GM12878 (cell line): ENCODE data around the gene GPRC5C. TPM values are rescaled to one million over a fixed set of nuclear protein-coding genes. Genes with fewer than 3 reads are reported as not detected.

ENCODE experiments used
- ATAC-seq: fragments of 200-7000 bp; cut with Tn5 transposase; 3 replicates; pipeline ENCODE4 v1.9.1; 2020; ENCODE audit warnings: mild to moderate bottlenecking, moderate library complexity
- BruUV-seq: library from RNA; stranded (reverse); fragments of 400-500 nt; replicated peaks from 2 replicates; lab custom pipeline; 2021; lab: Mats Ljungman, UMichigan
- CTCF ChIA-PET: fragments of 300-600 bp; sonication (Branson Sonifier 250); formaldehyde crosslinking; extraction: SDS; loops from one replicate; lab custom pipeline; 2021; ENCODE audit warnings: inconsistent platforms; lab: Yijun Ruan, JAX
- POLR2A ChIA-PET: fragments of 350-600 bp; formaldehyde crosslinking; extraction: SDS; loops from one replicate; lab custom pipeline; 2021; ENCODE audit warnings: inconsistent platforms; lab: Charles Lee
- RAD21 ChIA-PET: fragments of 300-600 bp; sonication (Branson Sonifier 250); formaldehyde crosslinking; loops from one replicate; lab custom pipeline; 2023; ENCODE audit warnings: antibody characterized with exemption; ENCODE audit not compliant: unreplicated experiment; lab: Charles Lee
- SMC1A ChIA-PET: fragments of 300-600 bp; sonication (Branson Sonifier 250); formaldehyde crosslinking; loops from one replicate; lab custom pipeline; 2023; ENCODE audit not compliant: unreplicated experiment, uncharacterized antibody; lab: Charles Lee
- DNase-seq: peaks from one replicate; pipeline ENCODE4 v3.0.0-alpha.2; 2011; ENCODE audit warnings: low read depth, low spot score
- FAIRE-seq: peaks from 3 replicates; lab custom pipeline; 2011; peaks lifted over from hg19 to GRCh38; lab: Jason Lieb, UNC
- H2AFZ ChIP-seq: 2 replicates; pipeline ENCODE4 v1.6.0; 2011; ENCODE audit warnings: low read depth, low read length, control low read depth; ENCODE audit not compliant: control insufficient read depth
- H3K27ac ChIP-seq: 2 replicates; pipeline ENCODE4 v1.5.1; 2011; ENCODE audit warnings: control low read depth; ENCODE audit not compliant: control insufficient read depth, insufficient read depth
- H3K27me3 ChIP-seq, 2 experiments: replicated peaks in 1 of 2; 2 replicates each; pipeline versions ENCODE4 v1.6.0 to v1.6.1; 2011; ENCODE audit warnings: low read length in 1 of 2; ENCODE audit not compliant: control insufficient read depth in 2 of 2, insufficient read depth in 2 of 2
- H3K36me3 ChIP-seq, 2 experiments: 2 replicates each; pipeline ENCODE4 v1.5.1; 2011; ENCODE audit warnings: low read length in 1 of 2; ENCODE audit not compliant: control insufficient read depth in 2 of 2, insufficient read depth in 2 of 2
- H3K4me1 ChIP-seq: 2 replicates; pipeline ENCODE4 v1.6.1; 2011; ENCODE audit warnings: mild to moderate bottlenecking, low read length, moderate library complexity, mixed read lengths; ENCODE audit not compliant: control insufficient read depth, insufficient read depth
- H3K4me2 ChIP-seq: 2 replicates; pipeline ENCODE4 v1.6.0; 2011; ENCODE audit warnings: control low read depth; ENCODE audit not compliant: control insufficient read depth, insufficient read depth
- H3K4me3 ChIP-seq: fragments of 200-600 bp; sonication (generic); 2 replicates; pipeline ENCODE4 v1.5.1; 2016
- H3K79me2 ChIP-seq: 2 replicates; pipeline ENCODE4 v1.6.0; 2011; ENCODE audit warnings: low read length; ENCODE audit not compliant: control insufficient read depth, insufficient read depth
- H3K9ac ChIP-seq: 2 replicates; pipeline ENCODE4 v1.8.0; 2011; ENCODE audit warnings: low read length, control low read depth, mixed read lengths; ENCODE audit not compliant: control insufficient read depth, insufficient read depth
- H3K9me3 ChIP-seq: replicated peaks from 3 replicates; pipeline ENCODE4 v1.5.1; 2011; ENCODE audit warnings: mild to moderate bottlenecking, low read length; ENCODE audit not compliant: control insufficient read depth, insufficient read depth
- H4K20me1 ChIP-seq: 2 replicates; pipeline ENCODE4 v1.6.0; 2011; ENCODE audit not compliant: control insufficient read depth, insufficient read depth
- CTCF ChIP-seq, 3 experiments: IDR thresholded peaks in 2 of 3; conservative IDR thresholded peaks in 1 of 3; 2 replicates each; pipeline ENCODE4 v1.5.1; 2011; ENCODE audit warnings: low read depth in 3 of 3, low read length in 3 of 3, mild to moderate bottlenecking in 3 of 3, control low read depth in 2 of 3, moderate library complexity in 2 of 3, inconsistent platforms in 1 of 3, mixed read lengths in 1 of 3; ENCODE audit not compliant: control insufficient read depth in 2 of 3, insufficient read depth in 1 of 3; ENCODE audit errors: extremely low read depth in 1 of 3
- ETV6 ChIP-seq, 2 experiments: fragments of 450-650 bp in 1 of 2; IDR thresholded peaks in 1 of 2; conservative IDR thresholded peaks in 1 of 2; 2 replicates each; pipeline ENCODE4 v1.6.1; 2014; ENCODE audit warnings: antibody characterized with exemption in 1 of 2, borderline replicate concordance in 1 of 2, low read depth in 1 of 2, mild to moderate bottlenecking in 1 of 2, moderate library complexity in 1 of 2
- EZH2 ChIP-seq: IDR thresholded peaks from 2 replicates; pipeline ENCODE4 v1.6.1; 2012; ENCODE audit warnings: low read depth, mild to moderate bottlenecking, control low read depth, inconsistent platforms, low read length, borderline replicate concordance; ENCODE audit not compliant: control insufficient read depth
- LARP7 ChIP-seq: fragments of 450-650 bp; IDR thresholded peaks from 2 replicates; pipeline ENCODE4 v1.6.1; 2017; ENCODE audit warnings: mild to moderate bottlenecking
- RELB ChIP-seq: fragments of 450-650 bp; IDR thresholded peaks from 2 replicates; pipeline ENCODE4 v1.6.1; 2017; ENCODE audit warnings: low read depth, mild to moderate bottlenecking, moderate library complexity
- RUNX3 ChIP-seq: IDR thresholded peaks from 2 replicates; pipeline ENCODE4 v1.6.1; 2012; ENCODE audit warnings: low read length, inconsistent platforms
- SMAD1 ChIP-seq: fragments of 450-650 bp; IDR thresholded peaks from 2 replicates; pipeline ENCODE4 v1.6.1; 2018; ENCODE audit warnings: mild to moderate bottlenecking, low read depth; ENCODE audit not compliant: partially characterized antibody
- SMARCA5 ChIP-seq: fragments of 450-650 bp; IDR thresholded peaks from 2 replicates; pipeline ENCODE4 v1.6.1; 2017; ENCODE audit warnings: mild to moderate bottlenecking
- TCF7 ChIP-seq: IDR thresholded peaks from 2 replicates; pipeline ENCODE4 v1.6.1; 2014; ENCODE audit warnings: antibody characterized with exemption, borderline replicate concordance
- YY1 ChIP-seq: IDR thresholded peaks from 2 replicates; pipeline ENCODE4 v1.6.1; 2011; ENCODE audit warnings: low read depth, mild to moderate bottlenecking, low read length
- ZSCAN29 ChIP-seq: fragments of 450-650 bp; IDR thresholded peaks from 2 replicates; pipeline ENCODE4 v1.6.1; 2017; ENCODE audit warnings: mild to moderate bottlenecking, moderate library complexity
- WGBS: methylation state at CpG from one replicate; pipeline ENCODE4 v1.1.6; 2016; ENCODE audit warnings: low lambda C conversion rate; ENCODE audit not compliant: insufficient replicate concordance, insufficient coverage; ENCODE audit errors: missing lambda C conversion rate; 5-methylcytosine and 5-hydroxymethylcytosine counted together
- in situ Hi-C: fragments of 300-500 bp; cut with MboI; formaldehyde crosslinking; loops from 9 replicates; pipeline ENCODE4 v1.14.3; 2018; ENCODE audit warnings: mixed read lengths
- intact Hi-C: fragments of 100-400 bp; cut with micrococcal nuclease; formaldehyde crosslinking; loops from one replicate; pipeline ENCODE4 v1.14.2; 2022; ENCODE audit not compliant: unreplicated experiment
- polyA plus RNA-seq, 11 experiments: library from polyadenylated mRNA; depleted of rRNA in 4 of 11; unstranded in 6 of 11; stranded (reverse) in 5 of 11; fragments of >200 nt; fragmentation: Nextera tagmentation in 4 of 11; fragmentation: Illumina TruSeq in 1 of 11; extraction: Ambion mirVana in 4 of 11; extraction: Trizol in 1 of 11; gene quantifications; 1 replicate in 1 of 11; 2 replicates in 10 of 11; pipeline versions ENCODE4 v1.2.1 to v1.2.3, GENCODE V29; 2011 to 2016; ENCODE audit warnings: inconsistent platforms in 2 of 11, missing spikeins in 2 of 11, low read depth in 1 of 11
- total RNA-seq, 4 experiments: library from RNA; depleted of rRNA in 3 of 4; stranded (reverse); fragments of >200 nt in 3 of 4; fragmentation: Illumina TruSeq in 1 of 4; extraction: Trizol in 1 of 4; gene quantifications; 2 replicates each; pipeline versions ENCODE4 v1.2.1 to v1.2.3, GENCODE V29; 2013 to 2021
- TF ChIP-seq, protein P1 (sequence below): fragments of 450-650 bp; formaldehyde crosslinking; IDR thresholded peaks from 2 replicates; pipeline ENCODE4 v1.4.0; 2020; ENCODE audit warnings: mild to moderate bottlenecking, moderate library complexity

GPRC5C gene
- total and polyA plus RNA-seq, 10 of the 15 experiments (the other 5 are each of a cell fraction or from before 2014, with no cell fraction given): 0.04 to 1.3 (median 0.36) TPM; not detected in 2

DNA sequence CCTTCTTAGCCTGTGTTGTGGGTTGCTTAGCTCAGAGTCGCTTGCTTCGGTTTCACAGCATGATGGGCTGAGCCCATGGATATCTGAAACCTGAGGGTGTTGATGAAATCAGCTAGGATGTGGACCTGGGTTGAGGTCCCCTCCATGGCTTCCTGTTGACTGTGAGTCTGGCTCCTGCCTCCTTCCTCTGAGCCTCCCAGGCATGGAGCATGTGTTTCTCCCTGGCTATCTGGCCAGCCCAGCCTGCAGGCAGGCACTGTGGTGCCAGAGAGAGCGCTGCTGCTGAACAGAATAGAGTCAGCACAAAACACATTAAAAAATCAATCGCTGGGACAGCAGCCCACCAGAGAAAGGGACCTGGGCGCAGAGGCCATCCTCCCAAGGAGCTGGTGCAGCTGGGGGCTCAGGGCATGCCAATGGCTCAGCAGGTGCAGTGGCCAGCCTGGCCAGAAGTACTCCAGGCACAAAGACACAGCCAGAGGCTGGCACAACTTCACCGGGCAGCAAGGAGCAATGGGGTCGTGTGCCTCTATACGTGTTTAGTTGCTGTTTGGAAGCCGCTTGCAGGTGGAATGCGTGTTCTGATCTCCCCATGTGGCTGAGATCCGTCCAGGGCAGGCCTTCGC, 28.3 kb upstream of the GPRC5C start:
- no peak for DNase-seq
- 23% methylated on average over 12 of the region's 12 CpGs for WGBS
- TF ChIP-seq RELB: no peak
- no peak for TF ChIP-seq TCF7
- no peak for TF ChIP-seq SMAD1
- TF ChIP-seq ETV6 (conservative IDR thresholded peaks at IDR 0.05 in 1 of 2, IDR thresholded peaks at IDR 0.05 in 1 of 2; ENCODE audit: borderline replicate concordance in 1 of 2, low read depth in 1 of 2): no peak
- TF ChIP-seq, protein P1, sequence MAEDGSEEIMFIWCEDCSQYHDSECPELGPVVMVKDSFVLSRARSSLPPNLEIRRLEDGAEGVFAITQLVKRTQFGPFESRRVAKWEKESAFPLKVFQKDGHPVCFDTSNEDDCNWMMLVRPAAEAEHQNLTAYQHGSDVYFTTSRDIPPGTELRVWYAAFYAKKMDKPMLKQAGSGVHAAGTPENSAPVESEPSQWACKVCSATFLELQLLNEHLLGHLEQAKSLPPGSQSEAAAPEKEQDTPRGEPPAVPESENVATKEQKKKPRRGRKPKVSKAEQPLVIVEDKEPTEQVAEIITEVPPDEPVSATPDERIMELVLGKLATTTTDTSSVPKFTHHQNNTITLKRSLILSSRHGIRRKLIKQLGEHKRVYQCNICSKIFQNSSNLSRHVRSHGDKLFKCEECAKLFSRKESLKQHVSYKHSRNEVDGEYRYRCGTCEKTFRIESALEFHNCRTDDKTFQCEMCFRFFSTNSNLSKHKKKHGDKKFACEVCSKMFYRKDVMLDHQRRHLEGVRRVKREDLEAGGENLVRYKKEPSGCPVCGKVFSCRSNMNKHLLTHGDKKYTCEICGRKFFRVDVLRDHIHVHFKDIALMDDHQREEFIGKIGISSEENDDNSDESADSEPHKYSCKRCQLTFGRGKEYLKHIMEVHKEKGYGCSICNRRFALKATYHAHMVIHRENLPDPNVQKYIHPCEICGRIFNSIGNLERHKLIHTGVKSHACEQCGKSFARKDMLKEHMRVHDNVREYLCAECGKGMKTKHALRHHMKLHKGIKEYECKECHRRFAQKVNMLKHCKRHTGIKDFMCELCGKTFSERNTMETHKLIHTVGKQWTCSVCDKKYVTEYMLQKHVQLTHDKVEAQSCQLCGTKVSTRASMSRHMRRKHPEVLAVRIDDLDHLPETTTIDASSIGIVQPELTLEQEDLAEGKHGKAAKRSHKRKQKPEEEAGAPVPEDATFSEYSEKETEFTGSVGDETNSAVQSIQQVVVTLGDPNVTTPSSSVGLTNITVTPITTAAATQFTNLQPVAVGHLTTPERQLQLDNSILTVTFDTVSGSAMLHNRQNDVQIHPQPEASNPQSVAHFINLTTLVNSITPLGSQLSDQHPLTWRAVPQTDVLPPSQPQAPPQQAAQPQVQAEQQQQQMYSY: no peak
- TF ChIP-seq ZSCAN29: no peak
- TF ChIP-seq RUNX3: no peak
- no peak for TF ChIP-seq YY1
- TF ChIP-seq EZH2: no peak
- no peak for TF ChIP-seq CTCF (IDR thresholded peaks at IDR 0.05 in 2 of 3, conservative IDR thresholded peaks at IDR 0.05 in 1 of 3; ENCODE audit: control insufficient read depth in 2 of 3, extremely low read depth in 1 of 3, insufficient read depth in 1 of 3, low read depth in 3 of 3, low read length in 3 of 3)
- TF ChIP-seq LARP7: no peak
- no peak for TF ChIP-seq SMARCA5

More for the DNA sequence above, 28.3 kb upstream of the GPRC5C start:
- in situ Hi-C loops (no loop called here), intact Hi-C loops (no loop called here)
- Histone ChIP-seq H3K4me1 (no peaks in the 10 kb centered on the region), H3K4me3 (no peak overlapping the region), H3K9ac (no peak overlapping the region), H2AFZ (no peak overlapping the region), H3K79me2 (no peaks in the 10 kb centered on the region), H3K4me2 (no peak overlapping the region), H3K9me3 (no peaks in the 10 kb centered on the region), H3K27ac (no peak overlapping the region), H4K20me1 (no peaks in the 10 kb centered on the region), H3K27me3 (no peaks in the 10 kb centered on the region; a peak in 1 of 4 replicates), H3K36me3 (no peaks in the 10 kb centered on the region)
- ChIA-PET RAD21 (no interaction called here), POLR2A (interaction anchor here (0.6 to 0.7 kb wide), 2 partner anchors 9 to 47 kb away, joined by 3 read pairs; no protein-coding TSS in a partner anchor), SMC1A (interaction anchor here (0.6 to 1.7 kb wide), 3 partner anchors 9 to 557 kb away, joined by 3 to 5 read pairs (median 4); no protein-coding TSS in a partner anchor), CTCF (interaction anchor here (1.0 to 1.2 kb wide), 2 partner anchors 11 to 24 kb away, joined by 3 to 6 read pairs; no protein-coding TSS in a partner anchor)
- FAIRE-seq: no peak
- ATAC-seq: no peak
- BruUV-seq: no TSS peak
